K562 (cell line): ENCODE measurements around the gene EPB41L4A. TPM values are rescaled to one million over a fixed set of nuclear protein-coding genes. Genes with fewer than 3 reads are reported as not detected.

Source experiments
- ARID1B ChIP-seq: fragments of 450-650 bp; IDR thresholded peaks from 2 replicates; pipeline ENCODE4 v1.6.1; 2016; ENCODE audit warnings: antibody characterized with exemption, mild to moderate bottlenecking, inconsistent platforms
- CBX5 ChIP-seq: IDR thresholded peaks from 2 replicates; pipeline ENCODE4 v1.6.1; 2014; ENCODE audit warnings: low read depth, borderline replicate concordance
- DLX4 ChIP-seq: fragments of 250-450 bp; sonication (Bioruptor Pico); IDR thresholded peaks from 2 replicates; pipeline ENCODE4 v1.6.1; 2021; ENCODE audit warnings: mild to moderate bottlenecking
- ESRRA ChIP-seq: fragments of 450-650 bp; IDR thresholded peaks from 2 replicates; pipeline ENCODE4 v1.6.1; 2014; ENCODE audit warnings: low read depth, mild to moderate bottlenecking, moderate library complexity, borderline replicate concordance
- HLTF ChIP-seq: fragments of 450-650 bp; IDR thresholded peaks from 2 replicates; pipeline ENCODE4 v1.6.1; 2016
- KDM2B ChIP-seq: fragments of 250-450 bp; sonication (Bioruptor Pico); IDR thresholded peaks from 2 replicates; pipeline ENCODE4 v1.8.0; 2021; ENCODE audit warnings: mild to moderate bottlenecking, moderate library complexity
- MEIS2 ChIP-seq: fragments of 450-650 bp; IDR thresholded peaks from 2 replicates; pipeline ENCODE4 v1.6.1; 2014; ENCODE audit warnings: mild to moderate bottlenecking; ENCODE audit not compliant: partially characterized antibody
- NFYB ChIP-seq: IDR thresholded peaks from 2 replicates; pipeline ENCODE4 v1.6.1; 2011; ENCODE audit warnings: mild to moderate bottlenecking, moderate library complexity; ENCODE audit not compliant: insufficient read length; ENCODE audit errors: extremely low read depth
- POLR2AphosphoS5 ChIP-seq: IDR thresholded peaks from 2 replicates; pipeline ENCODE4 v1.6.1; 2011; ENCODE audit warnings: mild to moderate bottlenecking, low read depth, low read length, moderate library complexity; ENCODE audit not compliant: control insufficient read depth, insufficient read depth
- PPARD ChIP-seq: fragments of 250-450 bp; sonication (Bioruptor Pico); IDR thresholded peaks from 2 replicates; pipeline ENCODE4 v1.8.0; 2022; ENCODE audit warnings: inconsistent platforms, mild to moderate bottlenecking, moderate library complexity
- RBM15 ChIP-seq: fragments of 200-400 bp; formaldehyde crosslinking; IDR thresholded peaks from 2 replicates; pipeline ENCODE4 v1.6.1; 2018; ENCODE audit warnings: mild to moderate bottlenecking, low read length, moderate library complexity; ENCODE audit not compliant: insufficient read depth
- THRAP3 ChIP-seq: fragments of 450-650 bp; IDR thresholded peaks from 2 replicates; pipeline ENCODE4 v1.6.1; 2016; ENCODE audit warnings: mild to moderate bottlenecking, inconsistent platforms, borderline replicate concordance
- ZBTB40 ChIP-seq, 2 experiments: fragments of 450-650 bp in 1 of 2; sonication (generic) in 1 of 2; formaldehyde crosslinking in 1 of 2; IDR thresholded peaks; 2 replicates each; pipeline versions ENCODE4 v1.7.1 to v1.9.0; 2016 to 2022; ENCODE audit warnings: inconsistent platforms in 1 of 2, mild to moderate bottlenecking in 1 of 2, missing genetic modification reagents in 1 of 2
- ZFP30 ChIP-seq: fragments of 250-450 bp; sonication (Bioruptor Pico); IDR thresholded peaks from 2 replicates; pipeline ENCODE4 v1.8.0; 2022; ENCODE audit warnings: moderate library complexity, mild to moderate bottlenecking, inconsistent platforms, borderline replicate concordance
- ZNF740 ChIP-seq, 3 experiments: fragments of 200-800 bp in 1 of 3; sonication (Bioruptor generic) in 1 of 3; sonication (generic) in 1 of 3; formaldehyde crosslinking in 1 of 3; IDR thresholded peaks; 2 replicates each; pipeline versions ENCODE4 v1.6.1 to v1.8.0; 2016 to 2022; ENCODE audit warnings: mild to moderate bottlenecking in 2 of 3, missing compliant biosample characterization in 2 of 3, missing genetic modification characterization in 2 of 3, missing genetic modification reagents in 1 of 3
- polyA plus RNA-seq, 8 experiments: library from polyadenylated mRNA; depleted of rRNA in 4 of 8; stranded (reverse) in 5 of 8; unstranded in 3 of 8; fragments of >200 nt; fragmentation: Nextera tagmentation in 2 of 8; fragmentation: Illumina TruSeq in 1 of 8; extraction: Ambion mirVana in 2 of 8; extraction: Trizol in 1 of 8; gene quantifications; 2 replicates each; pipeline versions ENCODE4 v1.2.1 to v1.2.3, GENCODE V29; 2011 to 2014; ENCODE audit warnings: inconsistent platforms in 1 of 8, missing spikeins in 1 of 8
- total RNA-seq, 7 experiments: library from RNA; depleted of rRNA in 6 of 7; stranded (reverse); fragments of >200 nt in 6 of 7; fragmentation: Illumina TruSeq in 2 of 7; extraction: Trizol in 2 of 7; gene quantifications; 2 replicates each; pipeline versions ENCODE4 v1.2.1 to v1.2.3, GENCODE V29; 2011 to 2021; ENCODE audit warnings: low replicate concordance in 1 of 7

EPB41L4A gene
- total and polyA plus RNA-seq, 9 of the 15 experiments (the other 6 are each of a cell fraction or from before 2014, with no cell fraction given): 0.04 to 0.35 (median 0.12) TPM; not detected in 3

GRCh38 chr5:112160652-112161391 lies 258.3 kb downstream of the EPB41L4A start (continued):
- TF ChIP-seq MEIS2 (no peak), ZNF740 (CRISPR knock-in tag; IDR thresholded peaks at IDR 0.05) (0 out of 2 replicates have a peak, but pooled peaks have one; percentile 63), ZNF740 (tag; IDR thresholded peaks at IDR 0.05) (no peak), ZBTB40 (IDR thresholded peaks at IDR 0.05) (no peak), ZBTB40 (CRISPR knock-in tag; IDR thresholded peaks at IDR 0.05) (peak; percentile 37; the same call in 1 of the 2 replicates), NFYB (no peak), ARID1B (peak; percentile 46; the same call in 1 of the 2 replicates), DLX4 (CRISPR knock-in tag) (no peak), RBM15 (no peak), THRAP3 (no peak), HLTF (peak; percentile 51; the same call in 1 of the 2 replicates), POLR2AphosphoS5 (peak; percentile 97), KDM2B (CRISPR knock-in tag) (no peak), ZFP30 (CRISPR knock-in tag) (no peak), ESRRA (peak; percentile 77), PPARD (CRISPR knock-in tag) (no peak), CBX5 (no peak)
